DND-41 (cell line): ENCODE data around the gene HNRNPAB.

Experiments
- EZH2 ChIP-seq: IDR thresholded peaks from 3 replicates; pipeline ENCODE4 v1.6.1; 2012; ENCODE audit warnings: borderline replicate concordance, low read depth, mild to moderate bottlenecking, moderate library complexity, low read length, inconsistent platforms; ENCODE audit not compliant: severe bottlenecking
- TF ChIP-seq, protein P1 (sequence below): IDR thresholded peaks from 2 replicates; pipeline ENCODE4 v1.5.1; 2012; ENCODE audit warnings: borderline replicate concordance, low read length, moderate library complexity, mild to moderate bottlenecking; ENCODE audit not compliant: poor library complexity, severe bottlenecking; ENCODE audit errors: extremely low read depth

DNA sequence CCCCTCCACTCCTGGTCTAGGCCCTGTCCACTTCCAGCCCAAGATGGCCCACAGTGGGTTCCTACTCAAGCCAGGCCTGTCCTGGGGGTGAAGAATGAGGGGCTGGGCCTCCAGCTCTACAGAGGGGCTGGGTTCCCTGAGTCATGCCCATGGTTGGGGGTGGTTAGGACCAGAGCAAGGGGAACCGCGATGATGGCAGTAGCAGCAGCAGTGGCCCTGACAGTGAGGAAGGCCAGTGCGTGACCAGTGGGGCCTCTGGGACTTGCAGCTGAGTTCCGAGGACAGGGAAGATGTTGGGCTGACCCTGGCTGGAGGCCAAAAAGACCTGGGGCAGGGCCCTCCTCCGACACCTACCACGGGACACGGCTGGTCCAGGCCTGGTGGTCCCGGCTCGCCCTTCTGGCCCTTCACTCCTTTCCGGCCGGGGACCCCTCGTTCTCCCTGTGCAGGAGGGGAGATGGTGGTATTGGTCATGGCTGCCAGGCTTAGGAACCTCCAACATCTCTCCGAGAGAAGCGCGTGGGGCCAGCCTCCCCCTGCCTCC lies 37.4 kb downstream of the HNRNPAB start:
- TF ChIP-seq, protein P1, sequence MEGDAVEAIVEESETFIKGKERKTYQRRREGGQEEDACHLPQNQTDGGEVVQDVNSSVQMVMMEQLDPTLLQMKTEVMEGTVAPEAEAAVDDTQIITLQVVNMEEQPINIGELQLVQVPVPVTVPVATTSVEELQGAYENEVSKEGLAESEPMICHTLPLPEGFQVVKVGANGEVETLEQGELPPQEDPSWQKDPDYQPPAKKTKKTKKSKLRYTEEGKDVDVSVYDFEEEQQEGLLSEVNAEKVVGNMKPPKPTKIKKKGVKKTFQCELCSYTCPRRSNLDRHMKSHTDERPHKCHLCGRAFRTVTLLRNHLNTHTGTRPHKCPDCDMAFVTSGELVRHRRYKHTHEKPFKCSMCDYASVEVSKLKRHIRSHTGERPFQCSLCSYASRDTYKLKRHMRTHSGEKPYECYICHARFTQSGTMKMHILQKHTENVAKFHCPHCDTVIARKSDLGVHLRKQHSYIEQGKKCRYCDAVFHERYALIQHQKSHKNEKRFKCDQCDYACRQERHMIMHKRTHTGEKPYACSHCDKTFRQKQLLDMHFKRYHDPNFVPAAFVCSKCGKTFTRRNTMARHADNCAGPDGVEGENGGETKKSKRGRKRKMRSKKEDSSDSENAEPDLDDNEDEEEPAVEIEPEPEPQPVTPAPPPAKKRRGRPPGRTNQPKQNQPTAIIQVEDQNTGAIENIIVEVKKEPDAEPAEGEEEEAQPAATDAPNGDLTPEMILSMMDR: no peak
- TF ChIP-seq EZH2: no peak
